Vein endothelial cell (primary cell): ENCODE data around the gene ZNF655. TPM values are rescaled to one million over a fixed set of nuclear protein-coding genes. Genes with fewer than 3 reads are reported as not detected.

Experiments
- total RNA-seq: library from RNA; depleted of rRNA; stranded (reverse); fragments of >200 nt; gene quantifications from 2 replicates; pipeline ENCODE4 v1.2.3, GENCODE V29; 2012

The ZNF655 gene
- total RNA-seq, result 7.2 and 10.9 TPM in 2 replicates

GRCh38 chr7:99558306-99559174 lies at the start of gene ZNF655:
ZNF655 (plus strand) TSS chr7:99558642; CDS start chr7:99560560, 1,918 bp downstream.

GRCh38 chr7:99551767-99552463 lies 6.5 kb upstream of the ZNF655 start, which contains the start of gene FAM200A:
FAM200A (minus strand) TSS chr7:99552114; CDS start chr7:99548407, 3,707 bp downstream.

GRCh38 chr7:99597762-99598501 lies 39.5 kb downstream of the ZNF655 start, which contains the start of gene TMEM225B:
TMEM225B (plus strand) TSS chr7:99598267; CDS start chr7:99604389, 6,122 bp downstream.

GRCh38 chr7:99616359-99617191 lies 58.1 kb downstream of the ZNF655 start, which contains the start of gene ZSCAN25:
ZSCAN25 (plus strand) TSS chr7:99616946; CDS start chr7:99619607, 2,661 bp downstream.

Other genes with a start within 250 kb of the ZNF655 start
- gene ARPC1A, start 232.7 kb upstream of the ZNF655 start, total RNA-seq, result 229 and 236 TPM in 2 replicates
- gene ARPC1B, start 183.9 kb upstream of the ZNF655 start, total RNA-seq, result 358 and 500 TPM in 2 replicates
- gene PDAP1, start 150.0 kb upstream of the ZNF655 start, total RNA-seq, result 63.8 and 67.6 TPM in 2 replicates
- 86.2 and 88.4 TPM in 2 replicates for gene BUD31, start 149.7 kb upstream of the ZNF655 start, total RNA-seq
- 5.0 and 6.9 TPM in 2 replicates for gene PTCD1, start 119.8 kb upstream of the ZNF655 start, total RNA-seq
- gene CPSF4, start 119.7 kb upstream of the ZNF655 start, total RNA-seq, result 33.6 and 34.2 TPM in 2 replicates
- gene ATP5MF, start 92.5 kb upstream of the ZNF655 start, total RNA-seq, result 761 and 818 TPM in 2 replicates
- gene ZNF789, start 85.8 kb upstream of the ZNF655 start, total RNA-seq, result 5.2 and 8.8 TPM in 2 replicates
- gene ZNF394, start 58.4 kb upstream of the ZNF655 start, total RNA-seq, result 29.1 and 34.4 TPM in 2 replicates
- 12.2 and 13.4 TPM in 2 replicates for gene ZKSCAN5, start 54.0 kb upstream of the ZNF655 start, total RNA-seq
- gene FAM200A, start 6.5 kb upstream of the ZNF655 start, total RNA-seq, result 5.6 and 5.7 TPM in 2 replicates
- not detected in 2 replicates for gene TMEM225B, start 39.6 kb downstream of the ZNF655 start, total RNA-seq
- 11.8 and 13.1 TPM in 2 replicates for gene ZSCAN25, start 58.3 kb downstream of the ZNF655 start, total RNA-seq
- not detected in 2 replicates for gene CYP3A5, start 121.4 kb downstream of the ZNF655 start, total RNA-seq
- 0.10 TPM in 1 of 2 replicates, not detected in the other for gene CYP3A7, start 176.6 kb downstream of the ZNF655 start, total RNA-seq
- gene CYP3A4, start 225.5 kb downstream of the ZNF655 start, total RNA-seq, result not detected in 2 replicates